ENCODE measurements around the gene TPM3.
"Not testable (repeated sequence)": the region's sequence is repeated elsewhere in the genome, so short reads cannot be mapped to it uniquely, and the experiment has no call there.

The TPM3 gene

DNA sequence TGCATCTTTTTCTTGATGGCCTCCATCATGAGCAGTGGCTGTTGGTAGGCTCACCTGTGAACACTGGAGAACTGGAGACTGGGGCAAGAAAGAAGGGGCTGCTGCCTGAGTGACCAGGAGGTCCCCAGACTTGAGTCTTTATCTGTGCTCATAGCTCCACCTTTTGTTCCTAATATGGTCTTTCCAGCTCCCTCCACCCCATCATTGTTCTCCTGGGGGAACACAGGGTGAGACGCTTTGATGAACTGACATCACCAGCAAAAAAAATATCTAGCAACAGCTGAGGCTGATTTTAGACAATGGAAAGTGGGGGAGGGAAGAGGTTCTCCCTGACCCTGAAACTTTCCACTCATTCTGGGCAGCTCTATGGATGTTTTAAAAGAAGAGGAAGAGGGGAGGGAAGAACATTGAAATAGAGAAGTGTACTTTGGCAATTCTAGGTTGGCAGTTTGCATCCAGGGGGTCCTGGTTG lies at the start of gene TPM3:
TSS of gene TPM3 (minus strand) at position 111 of the 472 bp plus-strand sequence. CDS start at position 29, 82 bp downstream.
- no peak for DNase-seq

DNA sequence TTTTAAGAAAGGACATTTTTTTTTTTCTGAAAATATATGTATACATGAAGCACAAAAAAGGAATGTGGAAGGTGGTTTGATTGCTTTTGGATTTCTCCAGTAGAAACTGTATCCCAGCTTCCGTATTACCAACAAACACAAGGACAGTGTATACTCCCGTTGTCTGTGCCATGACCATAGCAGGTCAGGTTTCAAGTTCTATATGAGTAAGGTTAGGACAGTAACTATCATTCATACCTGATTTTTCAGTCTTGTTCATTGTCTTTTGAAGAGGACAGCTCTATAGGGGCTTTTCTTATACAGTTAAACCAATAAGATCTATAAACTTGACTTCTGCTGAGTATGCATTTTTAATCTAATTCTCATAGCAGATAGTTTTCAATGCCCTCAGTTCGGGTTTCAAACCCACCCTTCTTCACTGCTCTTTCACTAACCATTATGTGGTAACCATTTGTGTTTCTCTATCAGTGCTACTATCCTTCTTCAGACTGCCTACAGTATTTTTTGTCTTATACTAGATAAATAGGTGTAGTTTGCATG lies 48.5 kb upstream of the TPM3 start:
- DNase-seq, result no peak

DNA sequence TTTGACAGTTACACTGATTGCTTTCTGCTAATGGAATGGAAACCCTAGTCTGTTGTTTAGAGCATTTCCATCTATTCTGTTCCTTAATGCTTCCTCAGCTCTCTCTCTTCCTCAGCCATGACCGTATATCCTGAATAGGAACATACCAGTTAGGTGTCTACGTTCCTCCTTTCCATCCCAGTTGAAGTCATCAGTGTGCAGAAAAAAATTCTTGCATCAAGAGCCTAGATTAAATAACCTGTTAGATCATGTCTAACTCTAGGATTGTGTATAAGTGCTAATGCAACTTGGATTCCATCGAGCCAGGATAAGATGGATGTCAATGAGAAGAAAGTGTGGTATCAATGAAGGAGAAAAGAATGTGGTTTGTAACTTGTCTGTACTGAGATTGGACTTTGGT lies 47.6 kb upstream of the TPM3 start:
- DNase-seq, result no peak

DNA sequence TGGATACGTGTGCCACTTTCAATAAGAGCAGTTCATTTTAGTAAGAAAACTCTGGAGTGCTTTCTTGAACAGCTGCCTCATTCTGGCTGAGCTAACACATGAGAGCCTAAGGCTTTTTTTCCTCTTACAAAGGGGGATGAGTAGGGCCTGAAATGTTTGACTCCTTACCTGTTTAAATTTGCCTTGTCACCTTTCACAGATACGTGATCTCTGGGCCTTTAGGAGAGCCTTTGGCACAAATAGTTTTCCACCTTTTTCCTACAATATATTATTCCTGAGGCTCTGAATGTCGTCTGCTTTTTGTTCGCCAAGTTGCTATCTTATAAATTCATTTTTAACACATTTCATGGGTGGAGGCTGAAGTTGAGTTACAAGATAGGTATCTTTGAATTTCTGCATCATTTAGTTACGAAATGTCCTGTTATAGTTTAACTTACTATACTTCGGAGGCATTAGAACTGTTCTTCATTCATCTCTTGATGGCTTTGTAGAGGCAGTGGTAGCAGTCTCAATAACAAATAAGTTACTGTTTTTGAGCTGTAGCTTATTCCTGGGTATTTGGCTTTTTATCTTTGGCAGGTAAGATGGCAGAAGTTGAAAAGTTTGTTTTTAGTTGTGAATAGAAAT lies 46.1 kb upstream of the TPM3 start:
- no peak for DNase-seq

DNA sequence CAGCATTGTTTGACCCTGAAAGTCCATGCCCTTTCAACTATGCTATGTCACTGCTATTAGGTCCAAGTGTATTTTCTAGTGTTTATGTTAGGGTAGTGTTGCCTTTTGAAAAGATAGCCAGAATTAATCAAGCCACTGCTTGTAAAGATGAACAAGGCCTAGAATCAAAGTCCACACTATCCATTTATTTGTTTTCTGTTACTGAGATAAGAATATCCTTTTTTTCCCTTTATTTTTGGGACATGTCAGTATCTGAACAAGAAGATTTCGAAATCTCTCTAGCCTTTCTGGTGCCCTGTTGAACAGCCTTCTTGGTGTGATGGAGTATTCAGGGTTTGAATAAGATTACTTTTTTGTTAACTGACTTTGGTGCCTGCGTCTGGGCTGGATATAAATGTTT lies 45.5 kb upstream of the TPM3 start:
- DNase-seq, result no peak

DNA sequence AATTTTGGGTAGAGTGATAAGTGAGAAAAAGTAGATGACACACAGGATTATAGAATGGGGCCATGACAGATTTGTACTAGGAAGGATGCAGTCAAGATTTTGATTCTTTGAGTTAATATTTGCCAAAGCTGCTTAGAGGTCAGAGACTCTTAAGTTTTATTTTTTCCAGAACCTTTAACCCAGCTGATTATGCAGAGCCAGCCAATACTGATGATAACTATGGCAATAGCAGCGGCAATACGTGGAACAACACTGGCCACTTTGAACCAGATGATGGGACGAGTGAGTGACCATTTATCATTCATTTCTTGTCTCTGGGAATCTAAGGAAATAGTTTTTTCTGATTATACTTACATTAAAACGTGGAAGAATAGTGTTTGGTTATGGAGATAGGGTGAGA lies 45.0 kb upstream of the TPM3 start:
- DNase-seq, result no peak

DNA sequence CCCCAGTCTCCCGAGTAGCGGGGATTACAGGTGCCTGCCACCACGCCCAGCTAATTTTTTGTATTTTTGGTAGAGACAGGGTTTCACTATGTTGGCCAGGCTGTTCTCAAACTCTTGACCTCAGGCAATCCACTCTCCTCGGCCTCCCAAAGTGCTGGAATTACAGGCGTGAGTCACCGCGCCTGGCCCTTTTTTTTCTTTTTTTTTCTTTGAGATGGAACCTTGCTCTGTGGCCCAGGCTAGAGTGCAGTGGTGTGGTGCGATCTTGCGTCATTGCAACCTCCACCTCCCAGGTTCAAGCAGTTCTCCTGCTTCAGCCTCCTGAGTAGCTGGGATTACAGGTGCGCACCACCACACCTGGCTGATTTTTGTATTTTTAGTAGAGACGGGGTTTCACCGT lies 41.2 kb upstream of the TPM3 start:
- DNase-seq, result not testable (repeated sequence)

DNA sequence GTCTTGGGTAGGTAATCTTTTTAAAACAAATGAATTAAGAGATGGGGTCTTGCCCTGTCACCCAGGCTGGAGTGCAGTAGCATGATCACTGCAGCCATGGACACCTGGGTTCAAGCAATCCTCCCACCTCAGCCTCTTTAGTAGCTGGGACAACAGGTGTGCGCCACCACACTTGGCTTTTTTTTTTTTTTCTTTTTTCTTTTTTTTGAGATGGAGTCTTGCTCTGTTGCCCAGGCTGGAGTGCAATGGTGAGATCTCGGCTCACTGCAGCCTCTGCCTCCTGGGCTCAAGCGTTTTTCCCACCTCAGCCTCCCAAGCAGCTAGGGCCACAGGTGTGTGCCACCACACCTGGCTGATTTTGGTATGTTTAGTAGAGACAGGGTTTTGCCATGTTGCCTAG lies 39.2 kb upstream of the TPM3 start:
- DNase-seq, result not testable (repeated sequence)

DNA sequence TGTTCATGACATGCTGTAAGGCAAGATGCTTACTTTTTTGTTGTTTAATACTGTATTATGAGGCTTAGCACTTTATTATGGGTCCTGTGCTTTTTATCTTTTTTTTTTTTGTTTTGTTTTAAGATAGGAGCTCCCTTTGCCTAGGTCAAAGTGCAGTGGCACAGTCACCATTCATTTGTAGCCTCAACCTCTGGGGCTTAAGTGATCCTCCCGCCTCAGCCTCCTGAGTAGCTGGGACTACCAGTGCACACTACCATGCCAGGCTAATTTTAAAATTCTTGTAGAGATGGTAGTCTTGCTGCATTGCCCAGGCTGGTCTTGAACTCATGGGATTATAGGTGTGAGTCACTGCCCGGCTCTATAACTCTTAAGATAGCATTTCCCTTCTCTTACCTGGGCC lies 33.5 kb upstream of the TPM3 start:
- no peak for DNase-seq

DNA sequence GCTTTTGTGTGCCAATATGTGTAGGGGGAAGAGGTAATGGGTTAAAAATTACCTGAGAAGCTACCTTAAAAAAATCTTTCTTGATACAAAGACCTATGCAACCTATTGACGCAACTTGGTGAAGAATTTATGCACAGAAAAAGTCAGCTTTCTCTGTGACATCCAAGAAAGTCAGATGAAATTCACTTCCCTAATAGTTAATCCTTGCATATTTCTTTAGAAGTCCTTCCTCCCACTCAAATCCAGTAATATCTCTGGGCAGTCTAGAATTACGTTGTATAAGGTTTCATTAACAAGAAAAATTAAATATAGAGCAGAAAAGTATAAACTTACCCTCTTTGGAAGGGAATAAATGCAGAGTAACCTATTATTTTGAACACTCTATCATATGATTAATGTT lies 31.7 kb upstream of the TPM3 start:
- no peak for DNase-seq

DNA sequence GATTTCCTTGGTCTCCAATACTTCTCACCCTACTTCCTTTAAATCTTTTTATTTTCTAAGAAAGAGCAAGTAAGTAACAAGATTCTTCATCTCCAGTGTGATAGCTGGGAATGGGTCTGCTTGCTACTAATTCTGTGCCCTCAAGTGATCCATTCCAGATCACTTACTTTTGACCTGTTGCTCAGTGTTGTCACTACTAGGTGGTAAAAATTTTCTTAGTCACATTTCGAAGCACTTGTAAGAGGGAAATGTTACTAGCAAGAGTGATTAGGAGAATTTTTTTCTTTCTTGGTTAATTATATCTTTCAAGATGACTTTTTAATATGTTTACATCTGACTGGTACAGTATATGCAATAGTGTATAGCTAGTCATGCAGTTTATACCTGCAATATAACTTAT lies 31.0 kb upstream of the TPM3 start:
- no peak for DNase-seq

DNA sequence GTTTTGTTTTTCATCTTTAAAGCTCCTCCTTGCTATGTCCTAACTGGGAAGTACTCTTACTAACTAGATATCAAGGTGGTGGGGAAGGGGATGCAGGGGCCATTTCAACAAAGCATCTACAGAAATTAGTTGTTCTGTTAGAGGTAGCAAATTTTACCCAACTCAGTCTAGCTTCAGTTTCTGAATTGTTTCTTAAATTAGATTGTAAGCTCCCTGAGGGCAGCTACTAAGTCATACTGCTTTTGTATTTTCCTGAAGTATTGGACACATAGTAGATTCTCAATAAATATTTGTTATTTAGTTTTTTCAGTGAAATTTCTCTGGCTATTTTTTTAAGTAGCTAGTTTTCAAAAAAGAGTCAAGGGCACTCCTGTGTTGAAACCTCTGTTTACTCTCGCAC lies 30.6 kb upstream of the TPM3 start:
- DNase-seq, result no peak

DNA sequence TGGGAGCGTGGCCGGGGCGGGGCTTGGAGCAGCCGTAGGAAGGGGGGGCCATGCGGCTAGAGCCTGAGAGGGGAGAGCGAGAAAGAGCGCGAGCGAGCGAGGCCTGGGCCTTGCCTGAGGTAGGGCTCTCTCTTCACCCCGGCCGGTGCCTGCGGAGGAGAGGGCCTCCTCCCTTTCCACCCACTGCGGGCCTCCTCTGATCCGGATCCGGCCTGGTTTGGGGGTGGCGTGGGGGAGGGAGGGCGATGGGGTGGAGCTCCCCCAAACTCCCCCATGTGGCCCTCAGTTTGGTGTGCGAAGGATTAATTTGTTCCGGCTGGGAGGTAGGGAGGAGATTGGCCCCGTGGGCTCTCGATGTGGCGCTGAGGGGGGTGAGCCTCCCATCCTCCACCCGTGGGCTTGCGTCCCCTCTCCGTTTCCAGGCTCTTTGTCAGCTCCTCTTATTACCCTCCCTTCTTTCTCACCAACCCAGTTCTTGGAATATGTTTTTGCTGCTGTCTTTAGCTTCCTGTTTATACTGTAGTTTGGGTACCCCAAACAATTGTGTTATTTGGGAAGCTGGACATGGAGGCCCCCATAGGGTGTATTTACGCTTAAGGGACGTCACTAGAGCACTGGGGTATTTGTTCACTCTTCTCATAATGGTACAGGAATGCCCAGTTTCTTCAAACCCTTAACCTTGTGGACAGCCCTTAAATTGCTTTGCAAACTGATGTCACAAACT lies 29.5 kb upstream of the TPM3 start:
- no peak for DNase-seq

DNA sequence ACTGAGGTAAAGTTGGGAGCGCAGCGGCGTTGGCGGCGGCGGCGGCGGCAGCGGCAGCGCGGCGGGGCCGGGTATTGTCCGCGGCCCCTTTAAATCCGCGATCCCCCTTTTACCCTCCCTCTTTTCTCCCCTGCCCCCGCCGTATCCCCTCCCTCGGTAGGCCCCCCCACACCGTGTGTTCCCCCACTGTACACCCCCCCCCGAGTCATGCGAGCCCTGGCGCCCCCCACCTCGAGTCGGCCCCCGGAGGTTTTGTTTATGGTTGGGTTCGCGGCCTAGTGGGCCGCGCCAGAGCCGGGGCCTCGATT lies 29.0 kb upstream of the TPM3 start:
- no peak for DNase-seq

DNA sequence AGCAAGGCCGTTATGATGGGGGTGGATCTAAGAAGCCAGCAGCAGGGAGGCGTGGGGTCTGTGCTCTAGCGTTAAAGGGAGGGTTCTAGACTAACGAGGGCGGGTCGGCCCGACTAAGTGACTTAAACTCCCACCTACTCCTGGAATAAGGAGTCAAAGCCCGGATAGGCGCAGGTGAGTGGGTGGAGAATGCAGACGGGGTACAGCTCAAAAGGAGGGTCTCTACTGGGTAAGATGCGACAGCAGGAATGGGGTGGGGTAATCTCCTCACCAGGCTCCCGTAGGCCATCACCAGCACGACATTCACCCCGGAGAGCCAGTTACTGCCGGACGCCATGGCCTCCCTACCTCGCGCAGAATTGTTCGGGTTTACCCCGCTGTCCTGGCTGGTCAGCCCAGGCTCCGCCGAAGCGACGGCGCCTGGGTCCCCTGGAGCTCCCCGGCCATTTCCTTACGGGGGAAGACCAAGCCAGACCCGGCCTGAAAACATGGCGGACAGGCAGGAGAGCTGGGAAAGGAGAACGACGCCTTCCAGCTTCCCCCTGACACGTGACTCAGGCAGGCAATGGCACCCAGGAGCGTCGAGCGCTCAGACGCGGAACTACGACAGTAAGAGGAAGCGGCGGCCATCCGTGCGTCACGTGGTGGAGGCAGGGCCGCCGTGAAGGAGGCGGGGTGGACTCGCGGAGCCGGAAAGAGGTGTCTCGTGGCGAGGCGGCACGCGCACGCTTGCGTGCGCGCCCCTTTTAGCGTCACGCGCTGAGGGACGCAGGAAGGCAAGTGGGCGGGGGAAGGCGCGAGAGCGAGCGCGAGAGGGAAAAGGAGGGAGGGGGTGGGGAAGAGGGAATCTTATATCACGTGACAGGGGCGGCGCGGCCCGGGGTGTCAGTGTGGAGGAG lies 28.4 kb upstream of the TPM3 start, which contains the start of gene UBAP2L:
TSS of gene UBAP2L (plus strand) at position 885 of the 899 bp plus-strand sequence. CDS start 4,169 bp downstream, outside the sequence.
- DNase-seq, result peak; percentile 94

DNA sequence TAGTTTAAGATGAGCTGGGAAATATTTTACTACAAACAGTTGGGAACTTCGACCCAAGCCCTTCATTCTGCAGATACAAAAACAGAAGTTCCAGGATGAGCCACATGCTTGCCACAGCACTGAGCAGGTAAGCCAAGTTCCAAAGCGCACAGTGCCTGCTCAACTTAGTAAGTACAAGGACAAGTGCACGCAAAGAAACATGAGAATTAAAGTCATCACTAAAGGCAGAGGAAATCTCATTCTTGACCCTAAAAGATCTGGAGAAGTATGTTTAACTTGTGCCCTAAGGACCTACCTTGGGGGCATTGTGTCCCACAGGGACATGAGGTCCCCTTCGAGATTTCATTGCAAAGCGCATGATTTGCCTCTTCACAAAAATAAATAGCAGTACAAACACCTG lies 27.6 kb upstream of the TPM3 start:
- DNase-seq, result no peak

DNA sequence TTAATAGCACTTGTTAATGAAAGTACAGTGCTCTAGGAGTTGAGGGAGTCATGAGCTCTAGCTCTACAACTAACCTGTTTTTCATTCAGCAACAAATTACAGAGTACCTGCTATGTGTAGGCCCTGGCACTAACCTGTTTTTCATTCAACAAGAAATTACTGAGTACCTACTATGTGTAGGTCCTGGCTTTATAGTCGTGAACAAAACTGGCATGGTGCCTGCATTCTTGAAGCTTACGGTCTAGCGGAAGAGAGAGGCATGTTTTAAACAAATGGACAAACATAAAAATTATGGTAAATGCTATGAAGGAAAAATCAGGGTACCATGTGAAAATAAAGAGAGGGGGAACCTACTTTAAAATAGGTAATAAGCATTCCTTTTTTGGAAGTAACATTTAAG lies 26.6 kb upstream of the TPM3 start:
- DNase-seq, result no peak

DNA sequence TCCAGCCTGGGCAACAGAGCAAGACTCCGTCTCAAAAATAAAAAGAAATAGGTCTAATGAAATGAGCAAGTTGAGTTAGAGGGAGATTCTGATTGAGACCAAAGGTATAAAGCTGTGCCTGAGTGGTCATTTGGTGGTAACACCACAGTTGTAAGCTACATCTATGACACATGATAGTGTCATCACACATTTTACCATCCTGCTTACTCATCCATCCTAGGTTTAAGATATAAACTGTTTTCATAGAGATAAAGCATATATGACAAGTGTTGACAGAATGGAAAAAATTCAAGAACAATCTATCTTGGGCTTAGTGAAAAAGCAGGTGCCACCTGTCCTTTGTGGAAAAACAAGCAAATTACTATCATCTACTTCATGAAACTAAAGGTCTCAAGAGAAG lies 21.4 kb upstream of the TPM3 start:
- DNase-seq, result no peak

DNA sequence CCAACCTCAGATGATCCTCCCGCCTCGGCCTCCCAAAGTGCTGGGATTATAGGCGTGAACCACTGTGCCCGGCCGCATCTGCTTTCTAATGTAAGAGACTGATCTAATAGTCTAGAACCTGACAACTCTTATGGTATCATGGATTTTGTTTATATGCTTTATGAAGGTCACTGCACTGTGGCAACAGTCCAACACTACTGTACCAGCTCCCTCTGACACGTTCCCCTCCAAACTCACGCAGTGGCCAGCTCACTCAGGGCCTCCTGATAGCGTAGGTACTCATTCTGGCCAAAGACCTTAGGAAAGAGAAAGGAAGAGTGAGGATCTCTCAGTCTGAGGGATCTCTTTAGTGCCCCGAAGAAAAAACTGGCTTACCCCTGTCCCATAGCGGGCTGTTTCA lies 20.2 kb upstream of the TPM3 start:
- DNase-seq, result no peak

DNA sequence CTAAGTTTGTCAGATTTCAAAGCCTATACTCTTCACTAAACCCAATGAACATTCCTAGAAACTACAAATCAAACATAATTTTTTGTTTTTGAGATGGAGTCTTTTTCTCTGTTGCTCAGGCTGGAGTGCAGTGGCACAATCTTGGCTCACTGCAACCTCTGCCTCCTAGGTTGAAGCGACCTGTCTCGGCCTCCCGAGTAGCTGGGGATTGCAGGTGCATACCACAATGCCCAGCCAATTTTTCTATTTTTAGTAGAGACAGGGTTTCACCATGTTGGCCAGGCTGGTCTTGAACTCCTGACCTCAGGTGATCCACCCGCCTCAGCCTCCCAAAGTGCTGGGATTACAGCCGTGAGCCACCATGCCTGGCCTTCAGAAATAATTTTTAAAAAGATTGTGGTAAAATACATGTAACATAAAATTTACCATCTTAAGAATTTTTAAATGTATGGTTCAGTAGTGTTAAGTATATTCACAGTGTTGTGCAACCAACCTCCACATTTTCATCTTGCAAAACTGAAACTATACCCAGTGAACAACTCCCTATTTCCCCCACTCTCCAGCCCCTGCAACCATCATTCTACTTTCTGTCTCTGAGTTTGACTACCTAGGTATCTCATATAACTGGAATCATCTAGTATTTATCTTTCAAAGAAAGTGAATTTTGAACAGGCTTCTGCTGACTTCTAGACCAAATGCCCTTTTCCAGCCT lies 16.9 kb upstream of the TPM3 start:
- DNase-seq, result no peak

DNA sequence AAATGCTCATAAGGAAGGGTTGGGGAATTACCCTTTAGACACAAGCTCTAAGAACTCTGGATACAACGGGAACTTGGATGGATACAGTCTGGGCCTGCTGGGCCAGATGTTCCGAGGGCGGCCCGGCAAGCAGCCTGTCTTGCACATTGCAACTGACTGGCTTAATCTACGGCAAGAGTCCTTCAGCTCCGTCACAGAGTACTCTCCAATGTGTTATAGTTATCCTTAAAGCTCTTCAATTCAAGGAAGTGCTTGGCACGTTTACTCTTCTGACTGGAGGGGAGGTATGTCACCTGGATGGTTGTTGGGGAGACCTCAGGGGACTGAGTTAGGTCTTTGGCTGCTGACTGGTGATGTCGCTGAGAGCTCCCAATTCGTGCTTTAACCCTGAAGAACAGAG lies 15.4 kb upstream of the TPM3 start:
- no peak for DNase-seq

DNA sequence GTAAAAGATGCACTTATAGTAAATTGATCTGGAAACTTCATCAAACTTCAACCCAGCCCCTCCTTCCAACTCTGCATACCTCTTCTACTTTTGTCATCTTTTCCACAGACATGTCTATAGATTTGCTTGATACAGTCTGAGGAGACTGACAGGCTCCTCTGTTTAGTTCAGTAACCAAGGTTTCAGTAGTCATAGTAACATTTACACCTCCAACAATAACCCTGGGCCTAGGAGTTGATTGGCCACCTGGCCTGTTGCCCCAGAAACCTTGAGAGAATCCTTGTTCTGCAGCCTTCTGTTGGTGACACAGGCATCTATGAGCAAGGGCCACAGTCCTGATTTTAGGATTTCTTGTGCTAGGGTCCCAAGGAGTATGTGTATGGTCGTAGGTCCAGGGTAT lies 14.3 kb upstream of the TPM3 start, which contains the start of gene CFAP141:
TSS of gene CFAP141 (minus strand) at position 138 of the 400 bp plus-strand sequence. CDS start at position 112, 26 bp downstream.
- no peak for DNase-seq

DNA sequence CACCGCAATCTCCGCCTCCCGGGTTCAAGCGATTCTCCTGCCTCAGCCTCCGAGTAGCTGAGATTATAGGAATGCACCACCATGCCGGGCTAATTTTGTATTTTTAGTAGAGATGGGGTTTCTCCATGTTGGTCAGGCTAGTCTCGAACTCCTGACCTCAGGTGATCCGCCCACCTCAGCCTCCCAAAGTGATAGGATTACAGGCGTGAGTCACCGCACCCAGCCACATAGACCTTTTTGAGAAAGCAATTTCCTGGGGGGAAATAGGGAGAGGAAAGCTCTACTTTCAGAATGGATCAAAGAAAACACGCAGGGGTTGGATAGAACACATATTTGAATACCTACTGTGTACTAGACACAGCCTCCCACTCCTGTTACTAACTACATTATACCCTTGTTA lies 13.9 kb upstream of the TPM3 start:
- DNase-seq, result not testable (repeated sequence)
